ENCODE results near the gene GMNN. TPM values are rescaled to one million over a fixed set of nuclear protein-coding genes. Genes with fewer than 3 reads are reported as not detected.

The GMNN gene
- total and polyA plus RNA-seq, 11 donors, result 4.5 to 19.2 (median 6.8) TPM

DNA sequence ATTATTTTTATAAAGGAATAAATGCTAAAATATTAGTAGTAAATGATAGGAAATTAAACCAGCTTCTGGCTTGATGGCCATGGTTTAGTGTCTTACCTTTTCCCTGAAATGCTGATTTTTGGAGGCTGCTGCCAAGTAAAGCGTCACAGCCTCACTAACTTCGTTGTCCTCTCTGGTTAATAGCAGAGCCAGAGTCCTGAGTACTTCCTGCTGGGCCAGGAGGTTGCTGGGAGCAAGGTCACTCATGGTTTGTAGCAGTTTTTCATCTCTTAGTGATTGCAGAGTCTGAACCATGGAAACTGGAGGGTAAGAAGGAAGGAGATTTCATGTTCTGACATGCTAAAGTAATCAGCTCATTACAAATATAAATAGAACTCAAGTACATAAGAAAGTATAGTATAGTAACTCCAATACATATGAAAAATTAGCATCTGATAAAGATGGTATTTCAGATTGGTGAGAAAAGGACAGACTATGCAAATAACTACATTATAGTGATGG lies 50.4 kb downstream of the GMNN start:
- intact Hi-C loops (cut with DNase I), result no loop called here
- DNase-seq (no peak), ATAC-seq (no peak)
- Histone ChIP-seq H3K36me3 (peaks cover 0 to 85% (median 17%) of the 10 kb centered on the region in 9 donors), H3K9me3 (no peaks in the 10 kb centered on the region), H3K4me3 (no peak overlapping the region), H3K27me3 (no peaks in the 10 kb centered on the region), H3K4me1 (no peaks in the 10 kb centered on the region), H3K27ac (no peak overlapping the region)
- WGBS, 4 donors, result 58 to 68% (median 65%) methylated on average over 2 of the region's 2 CpGs
- TF ChIP-seq, protein P1, sequence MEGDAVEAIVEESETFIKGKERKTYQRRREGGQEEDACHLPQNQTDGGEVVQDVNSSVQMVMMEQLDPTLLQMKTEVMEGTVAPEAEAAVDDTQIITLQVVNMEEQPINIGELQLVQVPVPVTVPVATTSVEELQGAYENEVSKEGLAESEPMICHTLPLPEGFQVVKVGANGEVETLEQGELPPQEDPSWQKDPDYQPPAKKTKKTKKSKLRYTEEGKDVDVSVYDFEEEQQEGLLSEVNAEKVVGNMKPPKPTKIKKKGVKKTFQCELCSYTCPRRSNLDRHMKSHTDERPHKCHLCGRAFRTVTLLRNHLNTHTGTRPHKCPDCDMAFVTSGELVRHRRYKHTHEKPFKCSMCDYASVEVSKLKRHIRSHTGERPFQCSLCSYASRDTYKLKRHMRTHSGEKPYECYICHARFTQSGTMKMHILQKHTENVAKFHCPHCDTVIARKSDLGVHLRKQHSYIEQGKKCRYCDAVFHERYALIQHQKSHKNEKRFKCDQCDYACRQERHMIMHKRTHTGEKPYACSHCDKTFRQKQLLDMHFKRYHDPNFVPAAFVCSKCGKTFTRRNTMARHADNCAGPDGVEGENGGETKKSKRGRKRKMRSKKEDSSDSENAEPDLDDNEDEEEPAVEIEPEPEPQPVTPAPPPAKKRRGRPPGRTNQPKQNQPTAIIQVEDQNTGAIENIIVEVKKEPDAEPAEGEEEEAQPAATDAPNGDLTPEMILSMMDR (IDR thresholded peaks at IDR 0.05), result no peak
- no peak for TF ChIP-seq POLR2A (IDR thresholded peaks at IDR 0.05)

DNA sequence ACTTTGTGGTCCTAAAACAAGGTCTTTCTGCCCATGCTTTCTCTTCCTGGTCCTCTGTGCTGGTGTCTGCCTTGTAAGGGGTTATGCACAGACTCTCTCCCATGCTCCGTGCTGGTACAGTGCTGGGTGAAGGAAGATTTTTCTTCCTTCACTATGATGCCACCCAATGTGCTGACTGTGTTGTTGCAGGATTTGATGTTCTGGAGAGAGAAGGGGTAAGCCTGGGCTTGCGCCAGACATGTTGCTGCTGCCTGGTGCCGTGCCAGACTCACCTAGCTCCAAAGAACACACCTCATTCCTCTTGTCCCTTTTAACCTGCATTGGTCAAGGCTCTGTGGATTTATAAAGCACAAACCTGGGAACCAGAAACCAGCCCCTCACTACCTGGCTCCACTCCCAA lies 52.4 kb downstream of the GMNN start:
- 83 to 86% (median 84%) methylated on average over 3 of the region's 3 CpGs for WGBS, 4 donors
- Histone ChIP-seq H3K36me3 (peaks cover 0 to 95% (median 17%) of the 10 kb centered on the region in 9 donors), H3K4me1 (no peaks in the 10 kb centered on the region), H3K27ac (no peak overlapping the region), H3K9me3 (no peaks in the 10 kb centered on the region), H3K27me3 (no peaks in the 10 kb centered on the region), H3K4me3 (no peak overlapping the region)
- intact Hi-C loops (cut with DNase I), result no loop called here
- TF ChIP-seq POLR2A (IDR thresholded peaks at IDR 0.05), result no peak
- TF ChIP-seq, protein P1 (IDR thresholded peaks at IDR 0.05), result no peak
- DNase-seq, result no peak
- ATAC-seq, result no peak

DNA sequence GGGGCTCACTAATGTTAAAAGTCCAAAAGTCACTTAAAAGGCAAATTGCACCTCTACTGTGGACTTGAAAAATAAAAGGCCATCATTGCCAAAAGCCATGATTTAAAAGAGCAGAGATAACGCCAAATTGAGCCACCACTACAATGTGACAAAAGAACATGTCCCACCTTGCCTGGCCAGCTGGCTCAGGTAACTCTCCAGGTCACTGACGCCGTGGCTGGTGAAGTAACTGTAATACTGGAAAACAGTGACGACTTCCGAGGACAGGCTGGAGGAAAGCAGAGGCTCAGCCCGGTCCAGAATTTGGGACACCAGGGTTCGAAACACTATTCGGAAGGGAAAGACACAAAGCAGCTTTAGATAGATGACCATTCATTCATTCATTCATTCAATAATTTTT lies 53.2 kb downstream of the GMNN start:
- Histone ChIP-seq H3K4me1 (no peaks in the 10 kb centered on the region), H3K27me3 (no peaks in the 10 kb centered on the region), H3K9me3 (no peaks in the 10 kb centered on the region), H3K27ac (no peak overlapping the region), H3K36me3 (peaks cover 0 to 97% (median 15%) of the 10 kb centered on the region in 9 donors), H3K4me3 (no peak overlapping the region)
- DNase-seq, result no peak
- 80 to 90% (median 84%) methylated on average over 8 of the region's 8 CpGs for WGBS, 4 donors
- ATAC-seq, result no peak
- intact Hi-C loops (cut with DNase I), result no loop called here
- TF ChIP-seq, protein P1 (IDR thresholded peaks at IDR 0.05), result no peak
- TF ChIP-seq POLR2A (IDR thresholded peaks at IDR 0.05), result no peak

DNA sequence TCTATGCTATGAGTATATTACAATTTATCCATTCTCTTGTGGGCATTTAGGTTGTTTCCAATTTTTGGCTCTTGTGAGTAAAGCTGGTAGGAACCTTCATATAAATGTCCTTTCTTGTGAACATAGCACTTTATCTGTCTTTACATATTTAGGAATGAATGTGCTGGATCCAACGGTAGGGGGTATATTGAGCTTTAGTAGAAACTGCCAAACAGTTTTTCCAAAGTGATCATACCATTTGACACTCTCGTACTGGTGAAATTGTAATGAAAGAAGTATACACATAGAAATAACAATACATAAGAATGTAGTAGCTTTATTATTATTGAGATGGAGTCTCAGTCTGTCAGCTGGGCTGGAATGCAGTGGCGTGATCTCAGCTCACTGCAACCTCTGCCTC lies 54.9 kb downstream of the GMNN start:
- no peak overlapping the region for H3K4me3 ChIP-seq
- peaks cover 0 to 1% (median 0%) of the 10 kb centered on the region in 12 donors for H3K4me1 ChIP-seq
- no peak for DNase-seq
- no peak for ATAC-seq
- peaks cover 0 to 96% (median 12%) of the 10 kb centered on the region in 9 donors for H3K36me3 ChIP-seq
- intact Hi-C loops (cut with DNase I), result no loop called here
- WGBS, 4 donors, result 92 to 94% (median 92%) methylated on average over 3 of the region's 3 CpGs
- H3K27me3 ChIP-seq, result no peaks in the 10 kb centered on the region
- no peak for TF ChIP-seq POLR2A (IDR thresholded peaks at IDR 0.05)
- TF ChIP-seq, protein P1 (IDR thresholded peaks at IDR 0.05), result no peak
- H3K9me3 ChIP-seq, result no peaks in the 10 kb centered on the region
- no peak overlapping the region for H3K27ac ChIP-seq
